CD4-positive, alpha-beta T cell treated with Interleukin-1 beta for 1 hour (primary cell): ENCODE measurements around the gene ITGA3.

ENCODE experiments used
- DNase-seq, 2 donors: peaks; one replicate each; pipeline ENCODE4 v3.0.0-alpha.2; 2020 to 2022

The ITGA3 gene

DNA sequence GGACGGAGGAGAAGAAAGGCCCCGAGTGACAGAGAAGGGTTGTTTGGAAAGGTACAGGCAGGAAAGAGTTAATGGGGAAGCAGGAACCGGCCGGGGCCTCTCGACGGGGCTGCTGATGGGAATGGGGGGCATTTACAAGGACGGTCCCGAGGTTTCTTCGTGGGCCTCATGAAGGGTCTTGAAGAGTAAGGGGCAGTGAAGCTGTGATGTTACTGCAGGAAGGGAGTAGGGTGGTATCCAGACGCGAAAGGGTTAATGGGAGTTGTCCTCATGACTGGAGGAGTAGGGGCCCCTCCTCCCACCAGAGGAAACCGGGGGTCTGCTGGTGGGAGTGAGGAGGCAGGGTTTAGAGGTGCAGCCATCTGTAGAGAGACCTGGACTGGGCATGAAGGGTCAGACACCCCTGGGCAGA lies 39.7 kb downstream of the ITGA3 start:
- no peak for DNase-seq

DNA sequence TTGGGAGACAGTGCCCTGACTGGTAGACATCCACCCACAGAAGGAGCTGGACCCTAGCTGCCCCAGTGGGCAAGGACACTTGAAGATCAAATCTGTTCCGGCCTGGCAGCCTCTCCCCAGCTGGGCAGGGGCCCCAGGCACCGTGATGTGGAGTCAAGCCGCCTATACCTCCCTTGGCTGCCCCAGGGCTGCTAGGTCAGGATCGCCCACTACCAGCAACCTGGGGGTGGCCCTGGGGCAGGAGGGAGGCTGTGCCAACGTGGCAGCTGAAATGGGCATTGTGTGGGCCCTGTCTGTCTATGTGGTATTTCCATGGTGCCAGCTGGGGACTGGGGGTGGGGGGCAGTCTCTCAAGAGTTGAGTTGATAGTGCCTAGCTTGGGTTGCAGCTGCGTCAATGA lies 40.2 kb downstream of the ITGA3 start:
- no peak for DNase-seq

DNA sequence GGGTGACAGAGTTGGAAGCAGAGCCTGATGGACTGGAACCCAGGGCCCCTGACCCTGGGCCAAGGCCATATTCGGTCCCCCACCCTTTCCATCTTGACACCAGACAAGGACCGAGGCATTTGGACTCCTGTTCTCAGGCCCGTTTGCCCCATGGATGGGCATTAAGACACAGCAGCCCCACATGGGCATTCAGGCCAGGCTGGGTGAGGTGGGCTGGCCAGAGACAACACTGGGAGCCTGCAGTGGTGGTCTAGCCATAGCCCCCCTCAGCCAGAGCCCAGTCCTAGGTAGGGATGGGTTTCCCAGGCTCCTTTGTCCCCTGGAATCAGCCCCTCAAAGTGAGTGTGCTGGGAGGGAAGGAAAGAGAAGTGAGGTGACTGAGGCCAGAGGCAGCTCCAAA lies 40.8 kb downstream of the ITGA3 start:
- no peak for DNase-seq

DNA sequence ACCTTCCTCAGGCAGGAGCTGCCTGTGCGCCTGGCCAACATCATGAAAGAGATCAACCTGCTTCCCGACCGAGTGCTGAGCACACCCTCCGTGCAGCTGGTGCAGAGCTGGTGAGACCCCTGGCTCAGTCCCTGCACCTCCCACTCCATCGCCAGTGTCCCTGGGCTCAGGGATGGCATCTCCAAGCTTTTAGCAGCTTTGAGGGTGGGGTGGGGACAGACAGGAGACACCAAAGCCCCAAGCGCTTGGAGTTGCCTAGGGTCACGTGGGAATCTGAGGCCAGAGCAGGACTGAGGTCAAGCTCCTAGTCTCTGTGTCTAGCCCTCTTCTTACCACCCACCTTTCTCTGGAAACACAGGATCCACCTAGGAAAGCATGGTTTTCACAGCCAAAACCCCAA lies 41.5 kb downstream of the ITGA3 start:
- DNase-seq = no peak

DNA sequence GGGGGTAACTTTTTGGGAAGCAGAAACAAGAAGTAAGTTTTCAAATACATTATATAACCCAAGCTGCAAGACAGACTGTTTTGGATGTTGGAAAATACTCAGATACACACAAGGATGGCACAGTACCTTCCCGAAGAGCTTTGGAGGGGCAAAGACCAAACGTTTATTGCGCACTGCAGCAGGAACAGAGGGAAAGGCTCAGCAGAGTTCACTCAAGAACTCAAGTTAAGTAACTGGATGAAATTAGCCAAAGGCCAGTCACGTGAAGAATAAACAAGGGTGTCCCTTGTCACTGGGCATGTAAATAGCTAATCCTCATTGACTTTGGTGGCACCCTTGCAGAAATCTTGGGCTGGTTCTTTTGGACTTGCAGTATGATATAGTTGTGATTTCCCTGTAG lies 42.0 kb downstream of the ITGA3 start:
- no peak for DNase-seq

DNA sequence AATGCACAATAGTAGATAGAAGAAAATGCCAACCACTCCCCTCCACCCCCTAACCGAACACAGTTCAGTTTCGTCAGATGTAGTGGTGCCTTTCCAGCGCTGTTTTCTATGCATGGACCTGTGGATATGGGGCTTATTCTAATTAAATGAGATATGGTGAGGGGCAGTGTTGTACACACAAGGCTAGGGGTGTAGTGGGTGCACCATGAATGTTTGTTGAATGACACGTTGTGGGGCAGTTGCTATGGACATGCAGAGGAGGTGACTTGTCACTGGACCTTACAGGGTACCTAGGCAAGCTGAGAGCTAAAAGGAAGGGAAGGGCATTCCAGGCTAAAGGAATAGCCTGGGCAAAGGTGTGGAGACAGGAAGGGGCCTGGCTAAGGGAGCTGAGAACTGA lies 42.7 kb downstream of the ITGA3 start:
- DNase-seq = no peak

DNA sequence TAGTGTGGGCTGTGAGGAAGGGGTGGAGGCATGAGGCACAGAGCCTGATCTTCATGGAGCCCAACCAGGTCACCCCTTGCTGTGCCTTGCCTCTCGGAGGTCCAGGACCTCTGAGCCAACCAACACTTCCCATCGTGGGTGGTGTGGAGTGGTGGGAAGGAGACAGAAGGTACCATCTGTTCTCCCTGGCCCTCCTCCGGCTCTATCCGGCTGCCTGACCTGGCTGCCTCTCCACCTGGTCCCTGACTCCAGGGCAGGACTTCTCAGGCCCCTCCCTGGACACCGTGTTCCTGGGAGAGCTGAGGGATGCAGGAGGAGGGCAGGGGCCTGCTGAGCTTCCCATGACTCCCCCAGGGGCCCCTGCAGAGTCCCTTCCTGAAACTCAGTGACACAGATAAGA lies 43.1 kb downstream of the ITGA3 start:
- no peak for DNase-seq

DNA sequence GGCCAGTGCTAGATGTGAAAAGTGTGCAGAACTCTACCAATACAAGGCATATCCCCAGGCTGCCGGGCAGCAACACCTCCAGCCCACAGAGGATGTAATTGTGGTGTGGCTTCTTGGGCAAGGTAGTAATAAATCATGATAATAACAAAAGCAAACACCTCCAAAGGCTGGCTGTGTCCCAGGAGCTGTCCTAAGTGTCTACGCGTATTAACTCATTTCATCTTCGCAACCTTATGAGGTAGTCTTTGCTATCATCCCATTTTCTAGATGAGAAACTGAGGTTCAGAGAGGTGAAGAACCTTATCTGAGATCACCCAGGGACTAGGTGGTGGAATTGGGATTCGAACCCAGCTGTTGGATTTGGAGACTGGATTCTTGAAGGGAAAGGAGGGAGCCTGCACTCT lies 44.6 kb downstream of the ITGA3 start:
- DNase-seq = no peak

DNA sequence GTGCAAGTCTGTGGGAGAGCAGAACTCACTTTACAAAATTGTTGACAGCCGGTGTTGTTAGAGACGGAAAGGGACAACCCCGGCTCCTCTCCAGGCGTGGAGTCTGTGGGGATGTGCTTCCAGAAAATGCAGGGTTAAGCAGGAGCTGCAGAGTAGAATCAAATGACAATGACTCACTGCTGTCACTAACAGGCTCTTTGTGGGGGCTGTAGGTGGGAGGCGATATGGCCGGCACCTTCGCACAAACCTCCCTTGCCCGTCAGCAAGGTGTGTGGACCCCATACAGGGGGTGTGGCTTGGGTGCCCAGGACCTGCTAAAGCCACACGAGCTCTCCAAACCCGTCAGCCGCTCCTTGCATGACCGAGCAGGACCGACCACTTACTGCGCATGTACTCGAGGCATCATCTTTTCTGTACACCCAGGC lies 45.0 kb downstream of the ITGA3 start:
- DNase-seq = no peak

DNA sequence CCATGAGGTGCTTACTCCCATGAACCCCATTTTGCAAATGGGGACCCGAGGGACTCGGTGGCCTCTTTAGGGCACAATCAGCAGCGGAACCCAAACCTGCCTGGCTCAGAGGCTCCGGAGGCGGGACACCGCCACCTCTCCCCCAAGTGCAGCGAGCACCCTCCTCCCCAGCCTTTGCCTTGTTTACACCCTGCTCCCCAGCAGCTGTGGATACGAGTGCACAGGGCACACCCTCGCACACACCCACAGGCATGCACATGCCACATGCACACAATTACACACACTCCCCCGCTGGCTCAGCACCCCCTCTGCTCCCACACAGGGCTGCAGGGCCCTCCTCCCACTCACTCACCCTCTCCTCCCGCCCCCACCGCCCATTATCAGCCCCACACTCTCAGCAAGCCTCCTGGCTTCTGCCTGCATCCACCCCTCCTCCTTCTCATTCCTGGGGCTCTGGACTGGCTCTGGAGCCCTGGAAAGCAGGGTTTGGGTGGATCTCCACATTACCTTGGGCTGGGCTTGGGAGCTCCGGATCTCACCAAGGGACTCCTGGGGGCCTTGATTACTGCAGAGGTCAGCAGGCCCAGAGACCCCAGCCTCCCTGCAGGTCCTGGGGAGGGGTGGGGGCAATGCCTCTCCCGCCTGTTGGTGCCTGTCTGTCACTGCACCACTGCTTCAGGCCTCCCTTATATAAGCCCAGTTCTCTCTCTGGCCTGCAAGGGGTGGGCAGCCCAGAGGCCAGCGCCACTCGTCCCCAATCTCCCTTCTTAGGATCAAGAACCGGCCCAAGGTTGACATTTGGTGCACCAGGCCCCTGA lies 45.6 kb downstream of the ITGA3 start:
- DNase-seq = no peak

DNA sequence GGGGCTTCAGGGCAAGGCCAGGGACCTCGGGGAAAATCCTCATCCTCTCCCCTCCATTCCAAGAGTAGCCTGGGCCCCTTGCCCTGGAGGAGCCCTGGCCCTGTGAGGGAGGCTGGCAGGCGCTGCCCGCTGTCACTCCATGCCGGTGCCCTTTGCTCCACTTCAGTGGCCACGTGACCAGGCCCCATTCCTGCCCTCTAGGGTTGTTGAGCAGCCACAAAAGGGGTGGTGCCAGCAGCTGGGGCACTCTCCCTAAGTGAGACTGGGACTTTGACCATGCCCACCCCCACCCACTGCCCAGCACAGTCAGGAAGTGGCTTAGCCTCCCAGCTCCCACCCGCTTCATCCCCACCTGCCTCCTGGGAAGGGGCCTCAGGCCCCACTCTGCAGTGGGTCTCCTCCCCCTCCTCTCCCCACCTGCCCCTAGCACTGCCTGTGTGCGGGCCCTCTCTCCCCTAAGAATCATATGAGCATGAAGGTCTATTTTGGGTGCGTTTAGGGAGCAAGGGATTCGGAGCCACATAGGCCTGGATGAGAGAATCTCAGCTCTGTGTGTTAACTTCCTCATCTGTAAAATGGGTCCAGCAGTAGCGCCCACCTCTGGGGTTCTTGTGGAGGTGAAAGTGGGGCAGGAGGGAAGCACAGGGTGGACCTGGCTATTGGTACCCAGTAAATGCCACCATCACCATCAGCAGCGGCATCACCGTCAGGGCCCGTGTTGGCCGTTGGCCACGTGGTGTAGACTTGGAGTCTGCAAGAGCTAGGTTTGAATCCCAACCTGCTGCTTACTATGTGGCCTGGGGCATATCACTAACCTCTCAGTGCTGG lies 46.5 kb downstream of the ITGA3 start:
- no peak for DNase-seq

DNA sequence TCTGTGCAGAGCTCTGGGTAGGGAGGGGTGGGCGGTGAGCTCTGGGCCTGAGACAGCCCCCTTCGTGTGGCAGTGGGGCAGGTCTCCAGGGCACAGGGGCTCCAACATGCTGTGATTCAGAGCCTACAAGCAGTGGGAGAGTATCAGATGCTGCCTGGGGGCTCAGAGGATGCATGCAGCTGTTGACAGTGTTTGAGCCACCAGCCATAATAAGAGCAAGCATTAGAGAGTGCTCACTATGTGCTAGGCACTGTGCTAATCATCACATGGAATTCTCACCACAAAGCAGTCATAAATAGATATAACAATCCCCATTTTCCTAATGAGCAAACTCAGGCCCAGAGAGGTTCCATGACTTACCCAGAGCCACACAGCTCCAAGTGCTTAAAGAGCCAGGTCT lies 47.3 kb downstream of the ITGA3 start:
- DNase-seq = no peak

DNA sequence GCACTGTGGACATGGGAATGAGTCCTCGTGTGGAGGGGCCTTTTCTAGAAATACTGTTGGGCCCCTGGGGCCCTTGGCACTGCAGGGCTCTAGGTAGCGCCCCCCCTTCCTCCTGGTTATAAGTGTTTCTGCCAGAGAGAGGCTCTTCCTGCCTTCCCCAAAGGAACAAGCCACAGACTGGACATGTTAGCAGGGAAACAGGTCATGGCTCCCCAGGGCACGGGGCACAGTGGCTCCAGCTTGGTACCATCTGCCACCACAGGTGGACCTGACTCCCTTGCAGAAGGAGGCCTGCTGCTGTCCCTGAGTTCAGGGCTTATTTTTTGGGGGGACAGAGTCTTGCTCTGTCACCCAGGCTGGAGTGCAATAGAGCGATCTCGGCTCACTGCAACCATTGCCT lies 48.0 kb downstream of the ITGA3 start:
- DNase-seq = no peak

DNA sequence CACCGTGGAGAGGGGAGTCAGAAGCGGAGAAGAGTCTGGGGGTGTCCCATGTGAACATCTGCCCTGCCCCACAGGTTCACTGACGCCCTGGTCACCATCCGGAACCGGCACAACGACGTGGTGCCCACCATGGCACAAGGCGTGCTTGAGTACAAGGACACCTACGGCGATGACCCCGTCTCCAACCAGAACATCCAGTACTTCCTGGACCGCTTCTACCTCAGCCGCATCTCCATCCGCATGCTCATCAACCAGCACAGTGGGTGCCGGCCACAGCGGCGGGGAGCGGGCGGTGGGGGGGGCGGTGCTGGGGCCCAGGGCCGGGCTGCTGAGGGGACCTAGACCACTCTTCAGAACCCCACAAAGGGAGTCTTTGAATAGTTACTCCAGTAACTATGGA lies 49.9 kb downstream of the ITGA3 start:
- no peak for DNase-seq

DNA sequence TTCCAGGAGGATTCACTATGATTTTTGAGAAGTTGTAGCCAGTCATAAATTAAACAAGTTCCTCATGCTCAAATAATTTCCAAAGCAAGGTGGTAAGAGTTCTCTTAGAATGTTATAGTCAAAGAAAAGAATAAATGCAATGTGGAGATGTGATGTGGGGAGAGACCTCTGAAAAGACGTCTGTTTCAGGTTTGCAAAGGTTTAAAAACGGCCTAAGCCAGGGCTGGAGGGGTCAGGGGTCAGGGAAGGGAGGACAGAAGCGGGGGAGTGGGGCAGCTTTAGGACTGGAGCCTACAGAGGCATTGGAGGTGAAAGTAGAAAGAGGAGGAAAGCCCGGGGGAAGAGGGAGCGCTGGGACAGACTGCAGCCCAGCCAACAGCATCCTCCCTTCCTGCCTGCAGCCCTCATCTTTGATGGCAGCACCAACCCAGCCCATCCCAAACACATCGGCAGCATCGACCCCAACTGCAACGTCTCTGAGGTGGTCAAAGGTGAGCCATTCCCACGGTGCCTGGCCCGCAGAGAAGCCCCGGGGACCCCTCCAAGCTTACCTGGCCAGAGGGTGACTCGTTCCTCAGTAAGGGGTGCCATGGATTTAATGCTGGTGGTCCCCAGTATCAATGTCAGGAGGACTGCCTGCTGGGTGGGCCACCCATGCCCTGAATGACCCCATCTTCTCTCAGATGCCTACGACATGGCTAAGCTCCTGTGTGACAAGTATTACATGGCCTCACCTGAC lies 50.7 kb downstream of the ITGA3 start:
- no peak for DNase-seq

DNA sequence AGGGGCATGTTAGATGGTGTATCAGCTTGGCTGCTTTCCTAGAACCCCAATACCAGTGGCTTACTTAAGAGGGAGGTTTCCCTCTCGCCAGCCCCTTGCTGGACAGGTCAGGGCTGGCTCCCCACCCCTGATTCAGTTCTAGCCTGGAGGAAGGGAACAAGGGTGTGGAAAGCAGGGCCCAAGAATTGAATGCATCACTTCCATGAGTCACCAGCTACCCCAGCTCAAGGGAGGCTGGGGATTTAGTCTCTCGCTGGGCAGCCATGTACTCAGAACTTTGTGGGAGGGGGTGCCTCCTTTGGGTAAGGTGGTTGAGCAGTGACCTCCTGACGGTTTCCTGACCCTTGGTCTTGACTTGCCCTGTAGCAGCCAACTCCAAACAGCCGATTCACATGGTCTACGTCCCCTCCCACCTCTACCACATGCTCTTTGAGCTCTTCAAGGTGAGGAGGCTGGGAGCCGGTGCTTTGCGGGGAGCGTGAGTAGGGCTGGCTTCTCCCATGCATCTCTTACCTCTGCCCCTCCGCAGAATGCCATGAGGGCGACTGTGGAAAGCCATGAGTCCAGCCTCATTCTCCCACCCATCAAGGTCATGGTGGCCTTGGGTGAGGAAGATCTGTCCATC lies 52.0 kb downstream of the ITGA3 start:
- DNase-seq = no peak

DNA sequence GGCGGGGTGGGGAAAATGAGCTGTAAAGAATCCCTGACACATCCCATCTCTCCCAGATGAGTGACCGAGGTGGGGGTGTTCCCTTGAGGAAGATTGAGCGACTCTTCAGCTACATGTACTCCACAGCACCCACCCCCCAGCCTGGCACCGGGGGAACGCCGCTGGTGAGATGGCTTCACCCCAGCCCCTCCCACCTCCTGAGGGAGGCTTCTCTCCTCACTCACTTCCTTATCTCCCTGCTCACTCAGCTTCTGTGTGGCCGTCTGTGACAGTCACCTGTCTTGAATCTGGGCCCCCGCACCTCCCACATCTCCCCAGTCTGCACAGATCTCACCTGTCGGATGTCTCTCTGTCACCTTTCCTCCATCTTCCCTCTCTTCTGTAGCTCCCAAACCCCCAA lies 52.6 kb downstream of the ITGA3 start:
- DNase-seq = no peak

DNA sequence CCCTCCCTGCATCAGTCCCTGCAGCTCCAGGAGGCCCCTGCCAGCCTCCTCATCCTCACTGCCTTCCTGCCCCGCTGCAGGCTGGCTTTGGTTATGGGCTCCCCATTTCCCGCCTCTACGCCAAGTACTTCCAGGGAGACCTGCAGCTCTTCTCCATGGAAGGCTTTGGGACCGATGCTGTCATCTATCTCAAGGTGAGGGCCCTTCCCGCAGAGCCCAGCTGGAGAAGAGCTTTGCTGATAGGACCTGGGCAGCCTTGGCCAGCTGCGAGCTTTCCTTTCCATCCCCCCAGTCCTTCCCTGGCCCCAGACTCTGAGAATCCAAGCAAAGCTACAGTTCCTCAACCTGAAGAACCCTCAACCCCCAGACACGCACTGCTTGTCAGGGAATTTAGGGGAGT lies 53.3 kb downstream of the ITGA3 start:
- no peak for DNase-seq

DNA sequence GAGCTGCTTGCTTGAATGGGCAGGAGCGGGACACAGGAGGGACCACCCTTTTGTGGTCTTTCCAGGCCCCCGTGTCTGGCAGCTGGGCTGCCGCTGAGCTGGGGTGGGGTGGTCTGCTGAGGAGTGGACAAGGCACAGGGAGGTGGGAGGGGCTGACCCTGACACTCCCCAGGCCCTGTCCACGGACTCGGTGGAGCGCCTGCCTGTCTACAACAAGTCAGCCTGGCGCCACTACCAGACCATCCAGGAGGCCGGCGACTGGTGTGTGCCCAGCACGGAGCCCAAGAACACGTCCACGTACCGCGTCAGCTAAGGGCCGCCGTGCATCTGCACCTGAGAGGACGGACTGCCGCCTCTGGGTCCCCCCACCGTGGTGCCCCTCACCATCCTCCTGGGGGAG lies 53.9 kb downstream of the ITGA3 start:
- DNase-seq = no peak

DNA sequence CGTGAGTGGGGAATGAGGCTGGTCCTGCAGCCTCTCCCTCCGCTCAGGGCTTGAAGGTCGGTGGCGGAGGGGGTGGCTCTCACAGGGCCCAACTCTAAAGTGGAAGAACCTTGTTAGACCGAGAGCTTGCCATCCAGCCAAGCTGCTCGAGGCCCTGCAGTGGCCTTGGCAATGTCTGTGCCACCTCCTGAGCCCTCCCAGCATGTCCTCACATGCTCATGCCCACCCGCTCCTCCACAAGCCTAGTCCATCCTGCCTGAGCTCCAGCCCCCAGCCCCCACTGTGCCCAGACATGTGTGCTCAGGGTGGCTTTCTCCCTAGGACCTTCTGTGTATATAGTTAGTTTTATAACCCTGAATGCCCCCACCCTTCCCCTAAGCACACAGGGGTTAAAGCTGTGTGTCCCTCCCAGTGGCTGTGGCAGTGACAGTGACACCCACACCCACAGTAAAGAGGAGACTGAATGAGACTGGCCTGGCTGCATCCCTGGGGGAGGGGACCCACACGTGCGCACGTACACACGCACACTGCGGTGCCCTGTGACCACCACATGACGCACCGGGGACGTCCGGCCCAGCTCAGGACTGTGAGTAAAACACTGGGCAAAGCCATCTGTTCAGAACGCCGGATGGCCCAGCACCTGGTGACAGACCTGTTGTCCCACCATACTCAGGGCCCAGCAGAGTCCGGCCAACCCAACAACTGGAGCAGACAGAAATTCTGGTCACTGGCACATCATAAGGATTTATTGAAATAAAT lies 54.9 kb downstream of the ITGA3 start:
- no peak for DNase-seq

DNA sequence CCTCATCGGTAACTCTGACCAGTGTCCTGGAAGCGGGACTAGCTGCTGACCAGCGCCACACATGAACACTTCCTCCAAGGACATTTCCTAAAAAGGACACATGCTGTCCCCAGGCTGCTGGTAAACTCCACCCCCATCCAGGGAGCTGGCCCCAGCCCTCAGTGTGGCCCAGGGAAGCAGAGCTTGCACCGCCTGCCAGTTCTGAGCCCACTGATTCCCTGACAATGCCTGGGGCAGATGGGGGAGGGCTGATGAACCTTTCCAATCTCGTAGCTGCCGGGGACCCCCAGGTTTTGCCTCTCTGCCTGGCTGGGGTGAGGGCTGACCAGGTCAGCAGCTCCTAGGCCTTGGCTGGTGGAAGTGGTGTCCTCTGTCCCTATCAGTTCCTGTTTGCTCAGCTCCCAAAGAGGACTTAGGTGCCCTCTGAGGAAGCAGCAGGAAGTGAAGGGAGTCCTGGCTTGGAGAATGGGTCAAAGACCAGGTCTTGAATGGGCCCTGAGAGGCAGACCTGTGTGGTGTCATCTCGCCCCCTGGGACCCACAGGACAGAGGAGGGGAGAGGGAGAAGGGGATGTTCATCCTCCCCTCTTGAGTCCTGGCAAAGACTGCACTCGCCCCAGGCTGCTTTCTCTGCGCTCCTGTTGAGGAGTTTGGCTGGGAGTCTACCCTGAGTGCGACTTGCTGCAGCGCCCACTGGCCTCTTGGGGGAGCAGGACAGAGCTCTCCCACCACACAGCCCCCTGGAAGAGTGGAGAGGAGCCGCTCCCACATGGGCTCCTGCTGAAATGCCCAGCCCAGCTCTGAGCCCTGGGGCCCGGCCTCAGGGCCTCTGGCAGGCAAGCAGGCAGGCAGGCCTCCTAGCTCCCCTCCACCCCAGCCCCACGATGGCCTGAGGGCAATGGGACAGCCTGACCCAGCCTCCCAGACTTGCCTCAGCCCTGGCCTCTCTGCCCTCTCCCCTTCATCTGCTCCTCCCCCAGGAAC lies 56.1 kb downstream of the ITGA3 start:
- DNase-seq = no peak
